CD8-positive, alpha-beta memory T cell (primary cell): ENCODE results near the gene CHD5. TPM values are rescaled to one million over a fixed set of nuclear protein-coding genes. Genes with fewer than 3 reads are reported as not detected.
A peak's percentile ranks its signal among the peaks of the same experiment; 100 is the strongest.
"Not testable (repeated sequence)": the region's sequence is repeated elsewhere in the genome, so short reads cannot be mapped to it uniquely, and the experiment has no call there.

Experiments
- CTCF ChIA-PET: fragments of 350-600 bp; sonication (Branson Sonifier 250); formaldehyde crosslinking; loops from one replicate; lab custom pipeline; 2021; ENCODE audit warnings: antibody characterized with exemption; lab: Charles Lee
- POLR2A ChIA-PET: fragments of 350-600 bp; sonication (Branson Sonifier 250); formaldehyde crosslinking; loops from one replicate; lab custom pipeline; 2021; ENCODE audit warnings: antibody characterized with exemption; lab: Charles Lee
- DNase-seq, 5 donors: peaks; one replicate each; pipeline versions ENCODE4 v3.0.0 to v3.0.0-alpha.2; 2020 to 2022; ENCODE audit warnings: mixed read lengths in 1 of 5
- H3K27ac ChIP-seq: one replicate; pipeline ENCODE4 v1.7.0; 2013; ENCODE audit warnings: low read depth, mild to moderate bottlenecking, low read length, moderate library complexity
- H3K27me3 ChIP-seq: 2 replicates; pipeline ENCODE4 v1.7.0; 2013; ENCODE audit warnings: low read length, mild to moderate bottlenecking; ENCODE audit not compliant: insufficient read depth, poor library complexity, severe bottlenecking
- H3K36me3 ChIP-seq: 2 replicates; pipeline ENCODE4 v1.7.0; 2013; ENCODE audit warnings: mild to moderate bottlenecking, low read length, moderate library complexity; ENCODE audit not compliant: insufficient read depth
- H3K4me1 ChIP-seq: 2 replicates; pipeline ENCODE4 v1.7.0; 2013; ENCODE audit warnings: mild to moderate bottlenecking, low read length, moderate library complexity; ENCODE audit not compliant: insufficient read depth
- H3K4me3 ChIP-seq: 2 replicates; pipeline ENCODE4 v1.7.0; 2013; ENCODE audit warnings: mild to moderate bottlenecking, low read length
- H3K9me3 ChIP-seq: 2 replicates; pipeline ENCODE4 v1.7.0; 2013; ENCODE audit warnings: mild to moderate bottlenecking, low read length
- H3K27ac Mint-ChIP-seq, 8 donors: one replicate each; pipeline ENCODE4 v1.8.0; 2020 to 2021; ENCODE audit warnings: mixed read lengths in 8 of 8, mild to moderate bottlenecking in 6 of 8, inconsistent platforms in 3 of 8, moderate library complexity in 3 of 8
- H3K27me3 Mint-ChIP-seq, 2 donors: one replicate each; pipeline ENCODE4 v1.8.0; 2020 to 2021; ENCODE audit warnings: mixed read lengths in 2 of 2, mild to moderate bottlenecking in 1 of 2, moderate library complexity in 1 of 2
- H3K36me3 Mint-ChIP-seq, 3 donors: one replicate each; pipeline ENCODE4 v1.8.0; 2020 to 2021; ENCODE audit warnings: mixed read lengths in 3 of 3, inconsistent platforms in 1 of 3, mild to moderate bottlenecking in 1 of 3
- H3K4me1 Mint-ChIP-seq, 3 donors: one replicate each; pipeline ENCODE4 v1.8.0; 2020 to 2021; ENCODE audit warnings: mixed read lengths in 3 of 3, inconsistent platforms in 1 of 3, mild to moderate bottlenecking in 1 of 3
- H3K4me3 Mint-ChIP-seq, 7 donors: one replicate each; pipeline ENCODE4 v1.8.0; 2020 to 2021; ENCODE audit warnings: mixed read lengths in 7 of 7, mild to moderate bottlenecking in 6 of 7, moderate library complexity in 4 of 7, inconsistent platforms in 2 of 7
- H3K9me3 Mint-ChIP-seq, 5 donors: one replicate each; pipeline ENCODE4 v1.8.0; 2020 to 2022; ENCODE audit warnings: mixed read lengths in 5 of 5, mild to moderate bottlenecking in 3 of 5, moderate library complexity in 2 of 5, inconsistent platforms in 1 of 5
- polyA plus RNA-seq: library from polyadenylated mRNA; unstranded; fragments of 300-500 nt; fragmentation: Illumina TruSeq; gene quantifications from one replicate; pipeline ENCODE4 v1.2.3, GENCODE V29; 2021
- total RNA-seq, 2 experiments: library from RNA; stranded (reverse); gene quantifications; one replicate each; pipeline ENCODE4 v1.2.3, GENCODE V29; 2021

Gene CHD5
- total and polyA plus RNA-seq, 3 experiments from 2014 or later, result 0.61 to 0.82 TPM; not detected in 1

- no peaks in the 10 kb centered on the region for H3K9me3 ChIP-seq
- POLR2A ChIA-PET, result no interaction called here
- no peaks in the 10 kb centered on the region for H3K27me3 ChIP-seq
- peaks cover 25% of the 10 kb centered on the region for H3K36me3 ChIP-seq
- Mint-ChIP-seq H3K36me3 (peaks cover 1 to 82% (median 5%) of the 10 kb centered on the region in 3 donors), H3K4me3 (no peak overlapping the region), H3K4me1 (peaks cover 0 to 2% (median 0%) of the 10 kb centered on the region in 3 donors), H3K27me3 (no peaks in the 10 kb centered on the region), H3K9me3 (no peaks in the 10 kb centered on the region), H3K27ac (peak overlapping the region in 2 of 8 donors; percentile 59 to 77)
- CTCF ChIA-PET, result no interaction called here
- H3K27ac ChIP-seq, result no peak overlapping the region
- DNase-seq, result no peak
- H3K4me3 ChIP-seq, result no peak overlapping the region
- no peaks in the 10 kb centered on the region for H3K4me1 ChIP-seq
These were observed 97.6 kb downstream of the CHD5 start for GRCh38 chr1:6082430-6082971.

GRCh38 chr1:6081901-6082300 lies 98.2 kb downstream of the CHD5 start:
- Histone ChIP-seq H3K27me3 (no peaks in the 10 kb centered on the region), H3K27ac (no peak overlapping the region), H3K4me1 (no peaks in the 10 kb centered on the region), H3K36me3 (peaks cover 25% of the 10 kb centered on the region), H3K9me3 (no peaks in the 10 kb centered on the region), H3K4me3 (no peak overlapping the region)
- peaks cover 0 to 2% (median 0%) of the 10 kb centered on the region in 3 donors for H3K4me1 Mint-ChIP-seq
- H3K36me3 Mint-ChIP-seq, result peaks cover 3 to 82% (median 5%) of the 10 kb centered on the region in 3 donors
- ChIA-PET CTCF (no interaction called here), POLR2A (no interaction called here)
- H3K27me3 Mint-ChIP-seq, result no peaks in the 10 kb centered on the region
- peak overlapping the region in 1 of 8 donors; percentile 59 for H3K27ac Mint-ChIP-seq
- no peak for DNase-seq
- H3K4me3 Mint-ChIP-seq, result no peak overlapping the region
- H3K9me3 Mint-ChIP-seq, result no peaks in the 10 kb centered on the region

GRCh38 chr1:6080469-6080868 lies 99.7 kb downstream of the CHD5 start:
- Mint-ChIP-seq H3K27me3 (no peaks in the 10 kb centered on the region), H3K36me3 (peaks cover 3 to 84% (median 5%) of the 10 kb centered on the region in 3 donors), H3K27ac (no peak overlapping the region), H3K4me3 (no peak overlapping the region), H3K4me1 (peaks cover 0 to 3% (median 0%) of the 10 kb centered on the region in 3 donors), H3K9me3 (no peaks in the 10 kb centered on the region)
- Histone ChIP-seq H3K9me3 (no peaks in the 10 kb centered on the region), H3K4me3 (no peak overlapping the region), H3K36me3 (peaks cover 25% of the 10 kb centered on the region), H3K27ac (no peak overlapping the region), H3K27me3 (no peaks in the 10 kb centered on the region), H3K4me1 (no peaks in the 10 kb centered on the region)
- ChIA-PET CTCF (no interaction called here), POLR2A (no interaction called here)
- DNase-seq, result no peak

- H3K27me3 ChIP-seq, result no peaks in the 10 kb centered on the region
- peaks cover 31% of the 10 kb centered on the region for H3K36me3 ChIP-seq
- H3K4me3 ChIP-seq, result no peak overlapping the region
- ChIA-PET CTCF (no interaction called here), POLR2A (no interaction called here)
- Mint-ChIP-seq H3K9me3 (no peaks in the 10 kb centered on the region), H3K4me3 (no peak overlapping the region), H3K27ac (peak overlapping the region in 2 of 8 donors; percentile 27 to 50), H3K36me3 (peaks cover 6 to 88% (median 9%) of the 10 kb centered on the region in 3 donors), H3K4me1 (peaks cover 0 to 3% (median 0%) of the 10 kb centered on the region in 3 donors), H3K27me3 (no peaks in the 10 kb centered on the region)
- no peaks in the 10 kb centered on the region for H3K9me3 ChIP-seq
- no peak overlapping the region for H3K27ac ChIP-seq
- DNase-seq, result no peak
- no peaks in the 10 kb centered on the region for H3K4me1 ChIP-seq
These were observed 102.2 kb downstream of the CHD5 start for GRCh38 chr1:6077919-6078318.

- Histone ChIP-seq H3K27ac (no peak overlapping the region), H3K4me1 (no peaks in the 10 kb centered on the region), H3K36me3 (peaks cover 31% of the 10 kb centered on the region), H3K27me3 (no peaks in the 10 kb centered on the region), H3K4me3 (no peak overlapping the region), H3K9me3 (no peaks in the 10 kb centered on the region)
- Mint-ChIP-seq H3K9me3 (no peaks in the 10 kb centered on the region), H3K4me3 (no peak overlapping the region), H3K27ac (peak overlapping the region in 1 of 8 donors; percentile 50), H3K36me3 (peaks cover 6 to 90% (median 9%) of the 10 kb centered on the region in 3 donors), H3K27me3 (no peaks in the 10 kb centered on the region), H3K4me1 (peaks cover 0 to 3% (median 0%) of the 10 kb centered on the region in 3 donors)
- ChIA-PET CTCF (no interaction called here), POLR2A (no interaction called here)
- DNase-seq, result no peak
These were observed 102.6 kb downstream of the CHD5 start for GRCh38 chr1:6077506-6077905.

- POLR2A ChIA-PET, H3K4me3 ChIP-seq, H3K27ac ChIP-seq, H3K4me3 Mint-ChIP-seq, H3K9me3 ChIP-seq, DNase-seq, H3K27me3 Mint-ChIP-seq, H3K4me1 Mint-ChIP-seq, H3K4me1 ChIP-seq, H3K27me3 ChIP-seq, H3K9me3 Mint-ChIP-seq, CTCF ChIA-PET: not testable (repeated sequence)
- Mint-ChIP-seq H3K27ac (peak overlapping the region in 2 of 8 donors; percentile 30 to 65), H3K36me3 (peaks cover 6 to 89% (median 9%) of the 10 kb centered on the region in 3 donors)
- H3K36me3 ChIP-seq, result peaks cover 30% of the 10 kb centered on the region
These were observed 103.1 kb downstream of the CHD5 start for GRCh38 chr1:6077061-6077460.

- peaks cover 18% of the 10 kb centered on the region for H3K36me3 ChIP-seq
- Mint-ChIP-seq H3K27ac (peak overlapping the region in 2 of 8 donors; percentile 8 to 41), H3K36me3 (peaks cover 6 to 79% (median 9%) of the 10 kb centered on the region in 3 donors), H3K27me3 (no peaks in the 10 kb centered on the region), H3K4me3 (peak overlapping the region in 1 of 7 donors; percentile 37), H3K9me3 (no peaks in the 10 kb centered on the region), H3K4me1 (peaks cover 0 to 3% (median 0%) of the 10 kb centered on the region in 3 donors)
- DNase-seq, result no peak
- H3K4me1 ChIP-seq, result no peaks in the 10 kb centered on the region
- no peak overlapping the region for H3K27ac ChIP-seq
- no peaks in the 10 kb centered on the region for H3K9me3 ChIP-seq
- ChIA-PET POLR2A (no interaction called here), CTCF (no interaction called here)
- H3K27me3 ChIP-seq, result no peaks in the 10 kb centered on the region
- no peak overlapping the region for H3K4me3 ChIP-seq
These were observed 104.4 kb downstream of the CHD5 start for GRCh38 chr1:6075748-6076147.

GRCh38 chr1:6074192-6074901 lies 105.8 kb downstream of the CHD5 start:
- ChIA-PET POLR2A (no interaction called here), CTCF (interaction anchor here (1.2 kb wide), 1 partner anchor 11 kb away, joined by 3 read pairs; no protein-coding TSS in a partner anchor)
- Mint-ChIP-seq H3K4me1 (peaks cover 0 to 4% (median 2%) of the 10 kb centered on the region in 3 donors), H3K9me3 (no peaks in the 10 kb centered on the region), H3K36me3 (peaks cover 5 to 75% (median 6%) of the 10 kb centered on the region in 3 donors), H3K4me3 (no peak overlapping the region), H3K27ac (peak overlapping the region in 1 of 8 donors; percentile 47), H3K27me3 (no peaks in the 10 kb centered on the region)
- DNase-seq, result no peak
- H3K4me3 ChIP-seq, result no peak overlapping the region
- peaks cover 18% of the 10 kb centered on the region for H3K36me3 ChIP-seq
- no peak overlapping the region for H3K27ac ChIP-seq
- no peaks in the 10 kb centered on the region for H3K27me3 ChIP-seq
- no peaks in the 10 kb centered on the region for H3K4me1 ChIP-seq
- no peaks in the 10 kb centered on the region for H3K9me3 ChIP-seq
